ELF-1 (cell line): ENCODE measurements around the gene NACC2.

Experiments used
- DNase-seq: peaks from one replicate; pipeline ENCODE4 v3.0.0-alpha.2; 2016; ENCODE audit warnings: low read depth, low spot score

Gene NACC2

DNA sequence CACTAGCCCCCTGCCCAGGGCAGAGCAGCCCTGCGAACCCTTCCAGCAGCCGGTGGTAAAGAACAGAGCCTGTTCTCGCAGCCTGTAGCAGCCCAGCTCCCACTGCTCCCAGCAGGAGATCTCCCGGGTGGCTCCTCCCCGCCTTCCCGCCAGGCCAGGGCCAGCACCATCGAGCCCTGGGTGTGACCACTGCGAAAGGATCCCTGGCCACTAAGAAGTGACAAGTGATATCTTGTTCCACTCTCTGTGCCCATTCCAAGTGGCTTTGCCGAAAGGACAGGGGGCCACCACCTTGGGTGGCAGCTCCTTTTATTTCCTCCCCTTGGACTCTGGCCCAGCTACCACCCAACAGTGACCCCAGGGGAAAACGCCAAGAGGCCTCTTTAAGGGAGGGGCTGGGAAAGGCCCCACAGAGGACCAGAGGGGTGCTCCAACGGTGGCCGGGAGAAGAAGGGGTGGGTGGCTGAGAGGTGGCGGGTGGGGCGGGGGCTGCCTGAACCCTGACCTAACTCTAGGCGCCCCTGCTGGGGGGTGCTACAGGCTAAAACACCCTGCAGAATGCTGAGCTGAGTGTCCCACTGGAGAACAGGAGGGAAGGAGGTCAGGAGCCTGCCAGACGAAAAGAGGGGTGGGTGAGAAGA lies 1.6 kb downstream of the NACC2 start:
- no peak for DNase-seq

DNA sequence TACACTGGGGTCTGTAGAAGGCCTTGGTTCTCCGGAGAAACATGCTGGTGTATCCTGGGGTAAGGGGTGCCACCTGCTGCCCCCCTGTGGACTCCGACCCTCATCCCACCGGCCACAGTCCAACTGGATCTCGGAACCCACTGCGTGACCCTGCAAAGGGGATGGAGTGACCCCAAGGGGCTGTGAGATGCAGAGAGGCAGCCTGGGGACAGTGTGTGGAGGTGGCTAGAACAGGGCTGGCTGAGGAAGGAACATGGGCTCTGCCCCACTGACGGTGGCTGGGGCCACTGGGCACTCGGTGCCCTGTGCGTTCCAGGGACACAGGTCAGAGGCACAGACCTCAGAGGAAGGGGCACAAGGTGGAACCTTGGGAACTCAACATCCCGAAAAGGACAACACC lies 2.3 kb downstream of the NACC2 start:
- no peak for DNase-seq

DNA sequence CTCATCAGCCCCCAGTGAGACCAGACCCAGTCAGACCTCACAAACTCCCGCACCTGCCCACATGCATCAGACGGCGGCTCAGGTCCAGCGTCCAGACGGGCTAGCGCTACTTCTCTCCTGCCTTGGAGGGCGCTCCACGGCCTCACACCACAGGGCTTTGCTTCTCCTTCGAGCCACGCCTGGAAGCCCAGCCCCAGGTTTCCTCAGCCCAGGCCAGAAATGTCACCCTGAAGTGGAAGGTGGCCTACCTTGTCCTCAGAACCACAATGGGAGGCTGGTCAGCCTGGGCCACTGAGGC lies 2.8 kb downstream of the NACC2 start:
- no peak for DNase-seq

DNA sequence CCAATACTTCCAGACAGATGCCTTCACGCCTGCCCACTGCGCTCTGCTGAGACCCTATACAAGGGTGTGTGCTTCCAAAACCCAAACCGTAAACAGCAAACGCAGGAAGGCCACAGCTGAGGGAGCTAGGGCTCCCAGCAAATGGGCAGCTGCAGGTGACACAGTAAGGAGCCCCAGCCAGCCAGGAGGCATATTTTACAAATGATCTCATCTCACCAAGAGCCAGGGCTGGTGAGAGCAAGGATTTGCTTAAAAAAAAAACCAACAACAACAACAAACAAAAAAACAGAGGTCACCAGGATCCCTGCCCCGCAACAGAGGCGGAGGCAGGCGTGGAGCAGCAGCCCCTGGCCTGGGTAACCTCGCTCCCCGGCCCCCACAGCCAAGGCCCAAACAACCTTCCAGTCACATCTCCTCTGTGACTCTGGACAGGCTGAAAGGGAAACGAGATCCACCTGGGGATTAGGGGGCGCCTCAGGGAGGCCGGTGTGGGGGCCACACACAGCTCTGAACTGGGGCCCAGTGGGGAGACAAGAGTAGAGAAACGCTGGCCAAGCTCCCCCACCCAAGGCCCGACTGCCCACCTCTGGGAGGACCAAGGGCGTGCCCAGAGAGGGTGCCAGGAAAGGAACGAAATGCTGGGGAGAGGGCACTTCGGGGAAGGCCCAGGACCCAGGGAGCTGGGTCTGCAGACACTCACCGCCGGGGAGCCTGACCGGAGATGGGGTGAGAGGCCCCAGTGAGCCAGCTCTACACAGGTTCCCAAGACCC lies 3.3 kb downstream of the NACC2 start:
- DNase-seq, result peak; percentile 61

DNA sequence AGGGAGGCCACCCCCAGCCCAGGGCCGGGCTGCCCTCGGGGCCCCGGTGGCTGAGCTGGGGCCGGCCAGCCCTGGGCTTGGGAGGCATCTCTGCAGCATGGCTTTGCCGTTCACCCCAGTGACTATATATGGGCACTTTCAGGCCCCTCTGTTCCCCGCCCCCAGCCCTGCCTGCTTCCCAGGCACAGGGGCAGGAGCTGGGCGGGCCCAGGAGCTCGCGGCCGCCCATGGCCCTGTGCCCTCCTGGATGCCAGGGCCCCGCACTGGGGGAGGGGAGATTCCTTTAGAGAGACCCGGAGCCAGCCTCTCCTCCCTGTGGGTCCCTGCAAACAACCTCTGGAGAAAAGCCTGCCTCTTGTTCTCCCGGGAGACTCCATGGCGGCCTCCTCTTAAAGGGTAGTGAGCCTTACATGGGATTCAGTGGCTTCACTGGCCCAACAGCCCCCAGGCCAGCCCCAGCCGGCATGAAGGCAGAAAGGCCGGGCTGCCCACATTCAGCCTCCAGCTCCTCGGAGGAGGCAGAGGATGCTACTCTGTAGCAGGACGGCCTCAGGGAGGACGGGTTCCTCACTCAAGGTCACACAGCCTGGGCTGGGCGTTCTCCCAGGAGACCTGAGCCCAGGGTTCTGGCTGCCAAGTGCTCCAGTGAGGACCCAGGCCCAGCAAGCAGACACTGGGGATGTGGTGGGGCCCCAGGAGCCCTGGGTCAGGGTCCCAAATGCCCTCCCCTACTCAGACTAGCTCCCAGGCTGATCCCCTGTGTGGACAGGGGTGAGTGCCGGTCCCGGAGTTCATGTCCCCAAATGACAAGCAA lies 4.1 kb downstream of the NACC2 start:
- DNase-seq, result peak; percentile 56

DNA sequence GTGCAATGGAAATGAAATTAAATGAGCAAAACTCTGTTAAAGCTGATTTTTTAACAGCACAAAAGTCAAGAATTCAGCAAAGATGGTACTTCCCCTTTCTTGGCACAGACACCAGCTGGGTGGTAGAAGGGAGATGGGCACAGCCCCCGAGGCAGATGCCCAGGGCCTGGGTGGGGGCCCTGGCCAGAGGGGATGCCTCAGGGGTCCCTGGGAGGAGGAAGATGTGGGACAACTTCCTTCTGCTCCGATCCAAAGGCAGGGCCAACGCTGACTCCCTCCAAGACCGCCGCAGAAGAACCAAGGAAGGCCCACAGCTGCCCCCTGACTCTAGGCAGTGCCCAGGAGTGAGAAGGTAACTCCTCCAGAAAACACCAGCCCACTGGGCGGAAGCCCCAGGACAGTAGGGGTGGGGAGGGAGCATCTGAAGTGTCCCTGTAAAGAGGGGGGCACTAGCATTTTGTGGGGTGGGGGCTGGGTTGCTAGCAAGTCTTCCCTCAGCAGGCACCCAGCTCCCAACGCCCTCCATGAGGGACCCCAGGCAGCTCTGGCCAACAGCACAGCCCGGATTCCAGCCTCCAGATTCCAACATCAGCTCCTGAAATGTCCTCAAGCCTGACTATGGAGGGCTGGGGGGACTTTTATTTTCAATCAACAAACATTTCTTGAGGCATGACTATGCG lies 4.9 kb downstream of the NACC2 start:
- no peak for DNase-seq

DNA sequence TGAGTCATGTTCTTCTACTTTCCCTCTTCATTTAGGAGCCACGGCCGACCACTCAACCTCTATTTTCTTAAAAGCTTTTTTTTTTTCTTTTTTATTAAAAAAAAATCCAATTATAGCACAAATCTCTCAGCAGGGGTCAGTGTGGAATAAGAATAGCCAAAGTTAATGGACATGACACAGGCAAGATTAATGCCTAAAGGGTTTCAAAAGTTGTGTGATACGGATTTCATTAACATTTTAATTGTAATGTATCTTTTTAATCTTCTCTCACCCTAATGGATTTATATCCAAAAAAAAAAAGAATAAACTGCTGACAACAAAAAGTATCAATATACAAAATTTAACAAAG lies 5.4 kb downstream of the NACC2 start:
- no peak for DNase-seq

DNA sequence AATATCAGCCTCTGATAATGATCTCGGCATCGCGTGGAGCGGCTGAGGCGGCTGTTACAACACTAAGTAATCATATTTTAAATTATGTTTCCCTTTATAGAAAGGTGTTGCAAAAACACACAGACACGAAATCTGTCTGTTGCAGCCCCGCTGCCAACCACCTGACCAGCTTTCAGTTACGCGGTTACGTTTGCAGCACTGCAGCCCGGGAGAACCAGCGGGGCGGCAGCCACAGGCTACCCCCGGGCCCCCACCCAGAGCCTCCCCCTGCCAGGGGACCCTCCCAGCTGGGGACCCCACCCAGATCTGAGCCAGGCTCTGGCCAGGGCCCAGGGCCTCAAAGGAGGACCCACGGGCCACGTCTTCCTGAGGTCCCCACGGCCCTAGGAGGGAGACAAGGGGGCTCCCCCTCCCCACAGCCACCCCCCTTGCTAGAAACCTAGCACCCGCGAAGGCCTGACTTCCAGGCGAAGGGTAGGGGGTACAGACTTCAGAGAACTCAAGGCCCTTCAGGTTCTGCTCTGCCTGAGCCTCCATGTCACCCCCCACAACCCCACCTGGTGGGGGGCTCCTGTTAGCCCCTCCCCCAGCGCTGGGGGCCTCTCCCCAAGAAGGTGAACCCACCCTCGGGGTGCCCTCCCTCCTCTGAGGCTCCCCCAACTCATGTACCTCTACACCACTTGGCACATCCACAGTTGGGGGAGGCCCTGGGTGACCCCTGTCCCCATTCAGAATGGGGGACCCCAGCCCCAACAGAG lies 6.0 kb downstream of the NACC2 start:
- DNase-seq, result no peak

DNA sequence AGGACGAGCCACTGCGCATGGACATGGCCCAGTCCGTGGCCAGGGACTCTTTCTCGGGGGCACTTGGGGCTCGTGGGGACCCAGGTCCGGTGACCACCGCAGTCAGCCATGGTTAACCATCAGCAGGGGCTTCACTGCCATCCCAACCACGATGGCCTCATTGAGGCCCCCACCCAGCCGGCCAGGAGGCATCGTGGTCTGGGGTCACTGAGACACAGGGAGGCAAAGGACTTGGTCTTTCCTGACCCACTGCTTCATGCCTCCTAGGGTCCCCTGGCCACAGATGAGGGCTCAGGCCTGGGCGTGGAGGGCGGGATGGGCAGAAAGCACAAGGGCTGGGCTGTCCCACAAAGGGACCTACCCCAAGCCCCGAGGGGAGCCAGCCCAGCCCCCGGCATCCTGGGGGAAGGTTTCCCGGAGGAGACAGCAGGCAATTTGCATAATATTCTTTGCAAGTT lies 6.6 kb downstream of the NACC2 start:
- no peak for DNase-seq

DNA sequence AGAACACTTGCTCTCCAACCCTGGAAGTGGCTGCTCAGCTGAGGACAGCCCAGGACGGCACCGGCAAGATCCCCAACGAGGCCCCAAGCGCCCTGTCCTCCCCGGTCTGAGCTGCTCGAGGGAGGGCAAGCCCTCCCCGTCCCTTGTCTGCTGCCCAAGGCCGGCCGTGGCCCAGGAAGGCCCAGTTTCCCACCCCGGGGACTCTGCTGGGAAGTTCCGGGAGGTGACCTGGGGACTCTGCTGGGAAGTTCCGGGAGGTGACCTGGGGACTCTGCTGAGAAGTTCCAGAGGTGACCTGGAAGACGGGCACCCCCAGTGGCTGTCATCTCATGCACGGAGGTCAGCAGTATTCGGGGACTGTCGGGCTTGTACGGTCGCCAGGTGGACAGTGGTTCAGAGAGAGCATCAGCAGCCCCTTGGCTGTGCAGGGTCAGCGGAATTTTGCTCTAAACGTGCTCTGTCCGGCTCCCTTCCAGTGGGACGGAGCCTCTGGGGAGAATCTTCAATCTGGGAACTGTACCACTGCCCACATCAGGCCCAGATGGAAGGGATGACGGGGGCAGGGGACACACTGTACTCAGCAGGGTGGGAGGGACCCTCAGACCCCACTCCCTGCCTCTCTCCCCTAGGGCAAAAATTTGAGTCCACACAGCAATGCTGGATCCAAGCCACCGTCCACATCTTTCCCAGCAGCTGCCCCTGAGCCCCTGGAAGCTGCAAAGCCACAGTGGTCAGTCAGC lies 7.2 kb downstream of the NACC2 start:
- DNase-seq, result no peak

DNA sequence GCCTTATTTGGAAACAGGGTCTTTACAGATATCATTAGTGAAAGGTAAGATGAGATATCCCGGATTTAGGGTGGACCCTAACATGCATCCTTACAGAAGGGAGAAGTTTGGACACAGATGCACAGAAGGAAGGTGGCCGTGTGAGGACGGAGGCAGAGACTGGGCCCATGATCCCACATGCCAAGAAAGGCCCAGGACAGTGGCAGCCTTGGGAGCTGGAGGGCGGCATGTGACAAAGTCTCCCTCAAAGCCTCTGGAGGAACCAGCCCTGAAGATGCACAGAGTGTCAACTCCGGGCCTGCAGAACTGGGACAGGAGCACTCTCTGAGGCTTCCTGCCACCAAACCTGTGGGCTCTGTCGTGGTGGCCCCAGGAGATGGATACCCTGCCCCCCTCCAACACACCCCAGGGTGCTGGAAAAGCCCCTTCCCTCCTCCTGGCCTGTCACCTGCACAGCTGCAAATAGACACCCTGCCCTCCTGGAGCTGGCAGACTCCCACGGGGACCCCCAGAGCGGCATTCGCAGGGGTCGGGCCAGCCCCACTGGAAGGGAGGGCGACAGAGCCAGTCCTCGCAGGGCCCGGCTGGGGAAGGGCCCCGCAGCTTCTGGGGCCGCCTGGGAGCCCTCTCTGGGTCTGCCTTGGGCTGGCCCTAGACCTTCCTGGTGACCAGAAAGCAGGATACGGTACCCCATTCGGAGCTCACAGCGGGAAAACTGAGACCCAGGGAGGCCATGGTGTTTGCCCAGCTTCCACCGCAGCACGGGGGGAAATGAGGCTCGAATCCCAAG lies 7.9 kb downstream of the NACC2 start:
- DNase-seq, result no peak

DNA sequence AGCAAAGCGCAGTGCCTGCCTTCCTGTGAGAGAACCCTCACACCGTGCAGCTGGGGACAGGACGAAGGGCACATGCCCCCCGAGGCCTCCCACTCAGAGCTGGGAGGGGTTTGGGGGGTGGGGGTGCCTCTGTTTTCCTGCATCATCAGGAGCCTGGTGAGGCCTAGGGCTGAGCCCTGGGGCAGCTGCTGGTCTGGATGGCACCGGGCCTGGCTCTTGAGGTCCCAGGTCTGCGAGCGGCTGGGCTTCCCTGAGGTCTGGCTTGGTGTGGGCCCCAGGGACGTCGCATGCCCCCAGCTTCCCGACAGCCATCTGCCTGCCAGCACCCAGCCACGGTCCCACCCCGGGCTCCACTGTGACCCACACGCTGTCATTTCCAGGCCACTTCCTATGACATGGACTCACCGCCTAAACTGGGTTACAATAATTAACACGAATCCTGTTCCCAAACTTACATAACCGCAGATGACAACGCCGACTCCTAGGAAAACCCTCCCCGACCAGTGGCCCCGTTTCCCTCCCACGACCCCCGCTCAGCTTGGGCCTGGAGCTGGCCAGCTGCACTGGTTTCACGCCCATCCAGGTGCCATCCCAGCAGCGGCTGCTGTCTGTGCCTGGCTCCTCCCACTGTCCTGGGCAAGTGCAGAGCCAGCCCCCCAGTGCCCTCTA lies 8.7 kb downstream of the NACC2 start:
- no peak for DNase-seq

DNA sequence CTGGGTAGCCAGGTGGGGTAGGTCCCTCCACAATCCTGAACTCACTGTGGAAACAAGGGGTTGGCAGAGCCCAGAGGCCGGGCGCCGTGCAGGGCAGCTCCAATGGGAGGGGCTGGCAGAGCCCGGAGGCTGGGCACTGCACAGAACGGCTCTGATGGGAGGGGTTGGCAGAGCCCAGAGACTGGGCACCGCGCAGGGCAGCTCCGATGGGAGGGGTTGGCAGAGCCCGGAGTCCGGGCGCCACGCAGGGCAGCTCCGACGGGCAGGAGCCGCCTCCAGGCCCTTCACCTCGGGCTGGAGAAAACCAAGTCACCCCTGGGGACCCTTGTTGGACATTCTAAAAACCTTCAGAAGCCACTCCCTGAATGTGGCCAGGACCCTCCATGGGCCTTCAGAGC lies 9.3 kb downstream of the NACC2 start:
- DNase-seq, result no peak

DNA sequence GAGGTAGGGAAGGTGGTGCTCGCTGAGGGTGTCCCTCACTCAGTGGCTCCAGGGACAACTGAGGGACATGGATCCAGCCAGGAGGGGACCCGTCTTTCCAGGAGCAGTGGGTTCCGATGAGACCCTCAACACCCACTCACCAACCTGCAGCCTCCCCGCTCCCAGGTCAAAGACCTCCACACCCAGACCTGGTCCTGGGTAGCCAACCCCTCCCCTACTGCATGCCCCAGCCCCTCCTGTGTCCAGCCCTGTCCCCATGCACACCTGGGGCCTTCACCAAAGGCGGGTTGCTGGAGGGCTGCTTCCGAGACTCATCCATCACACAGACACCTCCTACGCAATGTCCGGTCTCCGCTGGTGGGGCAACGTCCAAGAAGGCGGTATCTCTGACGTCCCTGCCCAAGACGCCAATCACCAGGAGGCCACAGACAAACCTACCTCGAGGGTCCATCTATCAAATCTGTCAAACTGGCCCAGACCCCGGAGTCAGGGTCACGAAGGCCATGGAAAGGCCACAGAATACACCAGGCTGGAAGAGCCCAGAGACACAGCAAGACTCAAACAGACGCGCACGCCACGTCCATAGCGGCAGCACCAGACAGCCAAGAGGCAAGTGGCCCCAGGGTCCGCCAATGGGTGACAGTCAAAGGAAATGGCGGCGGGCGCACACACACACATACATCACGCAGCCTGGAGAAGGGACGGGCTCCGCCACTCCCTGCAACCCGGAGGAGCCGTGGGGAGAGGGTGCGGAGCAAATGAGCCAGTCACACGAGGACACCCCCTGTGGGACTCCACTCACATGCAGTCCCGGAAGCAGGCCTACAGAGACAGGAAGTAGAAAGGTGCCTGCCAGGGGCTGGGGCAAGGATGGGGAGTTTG lies 10.8 kb downstream of the NACC2 start:
- DNase-seq, result peak; percentile 59

DNA sequence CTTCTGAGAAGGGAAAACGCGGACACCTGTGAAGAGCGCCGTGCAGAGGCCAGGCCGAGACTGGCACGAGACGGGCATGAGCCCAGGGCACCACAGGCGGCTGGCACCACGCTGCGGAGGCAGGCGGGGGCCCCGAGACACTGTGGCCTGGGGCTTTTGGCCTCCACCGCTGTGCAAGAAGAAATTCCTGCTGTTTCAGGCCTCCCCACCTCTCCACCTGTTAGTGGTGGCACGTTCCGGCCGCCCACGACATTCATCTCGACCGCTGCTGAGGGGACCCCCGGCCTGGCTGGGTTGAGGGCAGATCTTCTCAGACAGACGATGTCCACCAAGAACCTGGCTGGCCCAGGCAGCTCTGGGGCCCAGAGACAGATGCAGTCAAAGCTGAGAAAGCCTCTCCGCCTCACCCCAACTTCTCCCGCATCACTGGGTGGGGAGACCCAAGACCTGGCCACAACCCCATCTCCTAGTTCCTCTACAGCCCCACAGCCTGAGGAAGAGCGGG lies 11.5 kb downstream of the NACC2 start:
- no peak for DNase-seq

DNA sequence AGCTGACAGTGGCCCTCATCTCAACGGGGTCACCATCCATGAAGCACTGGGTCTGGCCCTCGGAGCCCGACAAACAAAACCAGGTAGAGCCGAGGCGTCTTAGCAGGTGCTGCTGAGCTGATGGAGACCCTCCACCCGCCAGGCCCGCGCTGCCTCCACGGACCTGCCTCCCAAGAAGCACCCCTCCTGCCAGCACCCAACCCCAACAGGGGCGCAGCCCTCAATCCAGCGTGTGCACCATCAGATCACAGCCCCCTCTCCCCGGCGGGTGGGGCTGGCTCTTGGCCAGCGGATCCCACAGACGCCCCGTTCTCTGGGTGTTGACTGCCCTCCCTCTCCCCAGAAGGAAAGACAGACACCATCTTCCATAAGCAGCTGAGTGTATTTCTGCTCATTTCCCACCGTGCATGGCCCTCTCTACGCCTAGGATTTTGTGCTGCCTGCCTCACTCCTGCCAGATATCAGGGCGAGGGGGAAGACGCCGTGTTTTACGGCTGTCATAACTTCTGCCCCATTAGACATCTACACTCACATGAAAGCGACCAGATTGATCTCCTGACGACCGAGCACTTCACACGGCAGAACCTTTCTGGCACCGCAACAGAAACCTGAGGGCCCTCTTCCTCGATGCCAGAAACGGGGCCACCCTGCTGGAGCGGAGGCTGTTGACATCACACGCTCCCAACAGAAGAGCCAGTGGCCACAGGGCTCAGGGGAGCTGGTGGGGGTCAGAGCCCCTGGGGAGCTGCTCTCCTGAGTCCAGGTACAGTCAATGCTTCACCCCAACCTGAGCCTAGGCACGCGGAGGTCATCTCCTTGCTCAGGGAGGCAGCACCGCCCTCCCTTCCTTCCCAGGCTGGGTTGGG lies 12.4 kb downstream of the NACC2 start:
- no peak for DNase-seq

DNA sequence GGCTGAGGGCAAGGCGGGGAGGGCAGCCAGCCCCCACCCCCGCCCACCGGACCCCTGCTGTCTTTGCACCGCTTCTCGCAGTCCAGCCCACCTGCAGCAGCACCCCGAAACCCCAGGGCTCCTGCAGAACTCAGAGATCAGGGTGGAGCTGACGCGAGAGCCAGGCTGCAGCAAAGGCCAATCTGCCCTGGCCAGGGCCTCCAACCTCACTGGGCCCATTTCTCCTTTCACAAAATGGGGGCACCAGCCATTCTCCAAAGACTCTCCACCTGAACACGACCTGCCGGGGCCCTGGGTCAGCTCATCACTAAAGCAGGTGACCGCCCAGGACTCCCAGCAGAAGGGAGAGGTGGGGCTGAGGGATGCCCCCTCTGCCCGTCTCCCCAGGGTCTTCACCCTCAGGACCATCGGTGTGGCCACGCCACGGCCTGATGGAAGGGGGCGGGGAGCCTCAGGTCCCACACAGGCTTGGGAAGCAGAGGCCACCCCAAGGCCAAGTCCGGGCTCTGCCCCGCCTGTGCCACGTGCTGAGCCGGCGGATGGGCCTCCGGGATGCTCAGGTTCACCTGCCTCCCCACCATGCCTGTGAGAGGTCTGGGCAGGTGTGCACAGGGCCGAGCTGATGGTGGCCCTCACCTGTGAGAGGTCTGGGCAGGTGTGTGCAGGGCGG lies 13.1 kb downstream of the NACC2 start:
- DNase-seq, result no peak
